Cortex of kidney (tissue), 1 donor: ENCODE measurements around the gene WASHC4.
"Not testable (repeated sequence)": the region's sequence is repeated elsewhere in the genome, so short reads cannot be mapped to it uniquely, and the experiment has no call there.

Experiments
- DNase-seq: peaks from one replicate; lab custom pipeline; 2025; lab: John Stamatoyannopoulos, UW

Gene WASHC4

DNA sequence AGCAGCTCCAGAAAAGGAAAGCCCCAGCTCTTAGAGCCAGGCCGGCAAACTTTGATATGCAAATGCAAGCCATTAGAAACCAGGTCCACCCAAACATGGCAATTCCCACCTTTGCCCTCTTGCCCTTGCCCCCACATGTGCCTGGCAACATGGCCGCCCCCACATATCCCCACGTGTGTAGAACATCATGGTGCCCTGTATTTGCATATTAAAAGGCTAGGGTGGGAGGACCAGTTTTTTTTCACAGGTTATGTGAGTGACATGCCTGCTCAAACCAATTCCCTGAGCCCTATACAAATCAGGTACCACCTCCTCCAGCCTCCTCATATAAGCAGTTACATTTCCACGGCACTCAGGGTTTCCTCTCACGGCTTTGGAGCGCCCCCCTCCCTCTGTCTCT lies 17.2 kb upstream of the WASHC4 start:
- DNase-seq: no peak

DNA sequence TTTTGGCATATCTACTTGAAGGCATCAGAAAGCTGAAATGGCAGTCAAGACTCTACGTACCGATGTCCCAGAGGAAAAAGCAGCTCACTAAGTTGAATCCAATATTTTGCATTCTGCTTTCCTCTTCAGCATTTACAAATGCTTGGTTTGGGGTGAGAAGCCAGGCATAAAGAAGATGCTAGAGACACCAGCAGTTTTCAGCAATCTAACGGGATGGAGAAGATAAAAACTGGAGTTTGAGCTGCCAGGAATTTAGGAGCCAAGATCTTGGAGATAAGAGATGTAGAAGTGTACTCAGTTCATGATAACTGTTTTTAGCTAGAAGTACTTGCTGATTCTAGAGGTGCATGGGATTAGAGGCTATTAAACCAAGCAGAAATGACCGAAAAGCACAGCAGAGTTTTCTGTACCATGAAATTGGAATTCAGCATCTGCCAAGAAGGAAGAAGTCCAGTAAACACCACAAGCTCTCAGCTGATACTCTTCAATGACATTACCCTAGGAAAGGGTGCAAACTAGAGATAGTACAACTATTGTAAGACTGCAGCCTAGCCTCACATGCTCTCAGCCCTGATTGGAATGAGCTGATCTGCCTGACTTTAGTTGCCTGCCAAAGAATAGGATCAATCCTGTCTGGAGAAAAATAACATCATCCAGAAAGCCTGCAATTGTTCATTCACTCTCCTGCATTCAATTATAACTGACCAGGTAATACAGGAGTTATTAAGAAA lies 15.9 kb upstream of the WASHC4 start:
- no peak for DNase-seq

DNA sequence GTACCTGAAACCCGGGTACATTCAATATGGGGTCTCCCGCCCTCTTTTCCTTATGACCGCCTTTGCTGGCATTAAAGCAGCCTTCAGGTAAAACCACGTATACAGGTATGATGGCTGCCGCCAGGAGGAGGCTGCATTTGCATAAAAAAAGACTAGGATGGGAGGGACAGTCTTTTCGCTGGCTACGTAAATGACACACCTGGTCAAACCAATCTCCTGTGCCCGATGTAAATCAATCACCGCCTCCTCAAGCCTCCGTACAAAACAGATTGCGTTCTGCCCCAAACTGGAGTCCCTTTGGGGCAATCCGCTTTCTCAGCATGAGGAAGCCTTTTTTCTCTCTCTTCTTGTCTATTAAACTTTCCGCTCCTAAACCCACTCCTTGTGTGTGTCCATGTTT lies 15.2 kb upstream of the WASHC4 start:
- no peak for DNase-seq

DNA sequence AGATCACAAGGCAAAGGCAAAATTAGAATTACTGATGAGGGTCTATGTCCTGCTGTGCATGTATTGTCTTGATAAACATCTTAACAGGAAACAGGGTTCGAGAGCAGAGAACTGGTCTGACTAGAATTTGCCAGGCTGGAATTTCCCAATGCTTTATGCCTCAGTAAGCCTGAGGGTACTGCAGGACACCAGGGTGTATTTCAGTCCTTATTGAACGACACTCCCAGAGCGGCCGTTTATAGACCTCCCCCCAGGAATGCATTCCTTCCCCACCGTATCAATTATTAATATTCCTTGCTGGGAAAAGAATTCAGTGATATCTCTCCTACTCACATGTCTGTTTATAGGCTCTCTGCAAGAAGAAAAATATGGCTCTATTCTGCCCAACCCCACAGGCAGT lies 12.2 kb upstream of the WASHC4 start:
- DNase-seq: not testable (repeated sequence)

DNA sequence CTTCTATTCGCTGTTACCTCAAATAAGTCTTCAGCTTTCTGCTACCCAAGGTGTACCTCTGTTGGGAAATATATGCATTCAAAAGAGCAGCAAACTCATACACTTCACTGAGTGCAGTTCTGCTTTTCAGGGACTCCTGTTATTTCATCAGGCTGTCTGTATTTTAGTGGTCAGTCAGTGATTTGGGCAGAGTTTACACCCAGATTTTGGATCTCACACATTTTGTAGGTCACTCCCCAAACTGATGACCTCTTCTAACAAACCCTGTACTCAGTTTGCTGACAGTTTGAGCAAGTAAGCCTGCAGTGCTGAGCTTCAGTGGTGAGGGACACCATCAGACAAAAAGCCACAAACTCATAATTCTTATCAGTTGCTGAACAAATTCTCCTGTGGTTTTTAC lies 8.2 kb upstream of the WASHC4 start:
- no peak for DNase-seq

DNA sequence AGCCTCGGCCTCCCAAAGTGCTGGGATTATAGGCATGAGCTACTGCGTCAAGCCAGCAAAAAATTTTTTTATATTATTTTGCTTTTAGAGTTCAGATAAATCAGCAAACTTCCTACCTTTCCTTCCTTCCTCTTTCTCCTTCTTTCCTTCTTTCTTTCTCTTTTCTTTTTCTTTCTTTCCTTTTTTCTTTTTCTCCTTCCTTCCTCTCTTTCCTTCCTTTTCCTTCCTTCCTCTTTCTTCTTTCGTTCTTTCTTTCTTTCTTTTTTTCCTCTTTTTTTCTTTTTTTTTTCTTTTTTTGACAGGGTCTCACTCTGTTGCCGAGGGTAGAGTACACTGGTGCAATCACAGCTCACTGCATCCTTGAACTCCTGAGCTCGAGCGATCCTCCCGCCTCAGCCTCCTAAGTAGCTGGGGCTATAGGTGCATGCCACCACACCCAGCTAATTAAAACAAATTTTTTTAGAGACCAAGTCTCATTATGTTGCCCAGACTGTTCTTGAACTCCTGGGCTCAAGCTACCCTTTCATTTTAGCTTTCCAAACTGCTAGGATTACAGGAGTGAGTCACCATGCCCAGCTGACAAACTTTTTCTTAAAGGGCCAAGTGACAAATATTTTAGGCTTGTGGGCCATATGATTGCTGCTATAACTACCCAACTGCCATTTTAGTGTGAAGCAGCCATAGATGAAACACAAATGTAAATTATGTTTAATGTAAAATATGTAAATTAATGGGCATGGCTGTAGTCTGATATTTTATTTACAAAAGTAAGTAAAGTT lies 7.1 kb upstream of the WASHC4 start:
- no peak for DNase-seq

DNA sequence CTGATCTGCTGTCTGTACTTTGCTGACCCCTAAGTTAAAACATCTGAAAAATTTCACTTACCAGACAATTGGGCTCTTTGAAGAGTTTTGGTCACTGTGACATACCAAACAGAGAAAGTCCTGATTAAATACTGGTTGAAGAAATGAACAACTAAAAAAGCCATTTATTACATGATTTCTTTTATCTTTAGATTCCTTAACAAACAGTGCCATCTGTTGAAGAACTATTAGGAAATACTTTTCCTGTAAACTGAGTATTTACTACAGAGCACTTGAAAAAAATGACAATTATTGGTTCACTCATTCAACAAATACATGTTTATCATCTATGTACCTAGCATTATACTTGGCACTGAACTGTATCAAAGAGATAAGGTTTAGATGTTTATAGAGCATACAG lies 6.5 kb upstream of the WASHC4 start:
- DNase-seq: no peak

DNA sequence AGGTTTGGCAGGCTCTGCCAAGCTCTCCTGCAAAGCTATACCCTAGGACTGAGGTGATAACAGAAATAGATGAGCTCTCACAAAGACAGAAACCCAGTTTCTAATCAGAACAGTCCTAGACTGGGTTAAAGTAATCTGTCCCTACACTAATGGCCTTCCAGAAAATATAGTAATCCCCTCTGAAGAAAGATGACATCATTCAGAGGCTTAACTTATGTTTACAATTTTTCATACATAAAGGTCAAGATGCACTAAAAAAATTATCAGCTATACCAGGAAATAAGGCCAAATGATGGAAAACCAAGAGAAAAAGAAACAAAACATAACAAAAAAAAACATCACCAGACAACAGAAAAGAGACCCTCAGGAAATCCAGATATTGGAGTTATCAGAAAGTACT lies 4.9 kb upstream of the WASHC4 start:
- no peak for DNase-seq

DNA sequence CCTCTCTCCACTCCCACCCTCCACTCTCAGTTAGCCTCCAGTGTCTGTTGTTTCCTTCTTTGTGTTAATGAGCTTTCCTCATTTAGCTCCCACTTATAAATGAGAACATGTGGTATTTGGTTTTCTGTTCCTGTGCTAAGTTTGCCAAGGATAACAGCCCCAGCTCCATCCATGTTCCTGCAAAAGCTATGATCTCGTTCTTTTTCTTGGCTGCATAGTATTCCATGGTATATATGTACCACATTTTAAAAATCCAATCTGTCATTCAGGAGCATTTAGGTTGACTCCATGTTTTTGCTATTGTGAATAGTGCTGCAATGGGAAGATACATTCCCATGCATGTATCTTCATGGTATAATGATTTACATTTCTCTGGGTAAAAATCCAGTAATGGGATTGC lies 2.8 kb upstream of the WASHC4 start:
- DNase-seq: no peak

DNA sequence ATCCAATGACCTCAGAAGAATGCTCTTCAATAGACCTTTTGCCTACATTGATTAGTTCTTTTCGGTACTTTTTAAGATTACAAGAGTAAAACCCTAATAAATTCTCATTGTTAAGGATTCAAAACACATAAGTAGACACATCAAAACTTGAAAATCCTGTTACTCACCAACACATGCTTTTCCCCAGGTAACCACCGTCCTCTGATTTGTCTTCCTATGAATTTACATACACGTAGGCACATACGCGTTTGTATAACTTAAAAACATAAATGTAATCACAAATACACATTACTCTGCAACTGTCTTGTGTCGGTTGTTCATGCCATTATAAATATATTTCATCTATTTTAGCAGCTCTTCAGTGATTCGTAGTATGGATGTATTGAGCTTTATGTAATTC lies 910 bp upstream of the WASHC4 start:
- DNase-seq: no peak

DNA sequence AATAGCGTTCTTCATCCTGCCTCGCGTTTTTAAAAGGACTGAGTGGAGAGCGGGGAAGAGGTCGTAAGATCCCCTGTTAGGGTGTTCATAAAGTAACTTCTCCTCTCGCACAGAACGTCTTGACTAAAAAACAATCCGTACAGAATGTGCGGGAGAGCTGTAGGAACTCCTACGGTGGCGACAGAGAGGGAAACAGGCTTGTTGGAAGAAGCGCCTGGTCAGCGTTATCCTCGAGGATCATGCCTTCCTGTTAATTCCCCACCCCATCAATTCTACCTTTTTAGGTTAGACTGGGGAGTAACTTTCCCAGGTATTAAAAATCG lies 399 bp upstream of the WASHC4 start:
- DNase-seq: no peak

DNA sequence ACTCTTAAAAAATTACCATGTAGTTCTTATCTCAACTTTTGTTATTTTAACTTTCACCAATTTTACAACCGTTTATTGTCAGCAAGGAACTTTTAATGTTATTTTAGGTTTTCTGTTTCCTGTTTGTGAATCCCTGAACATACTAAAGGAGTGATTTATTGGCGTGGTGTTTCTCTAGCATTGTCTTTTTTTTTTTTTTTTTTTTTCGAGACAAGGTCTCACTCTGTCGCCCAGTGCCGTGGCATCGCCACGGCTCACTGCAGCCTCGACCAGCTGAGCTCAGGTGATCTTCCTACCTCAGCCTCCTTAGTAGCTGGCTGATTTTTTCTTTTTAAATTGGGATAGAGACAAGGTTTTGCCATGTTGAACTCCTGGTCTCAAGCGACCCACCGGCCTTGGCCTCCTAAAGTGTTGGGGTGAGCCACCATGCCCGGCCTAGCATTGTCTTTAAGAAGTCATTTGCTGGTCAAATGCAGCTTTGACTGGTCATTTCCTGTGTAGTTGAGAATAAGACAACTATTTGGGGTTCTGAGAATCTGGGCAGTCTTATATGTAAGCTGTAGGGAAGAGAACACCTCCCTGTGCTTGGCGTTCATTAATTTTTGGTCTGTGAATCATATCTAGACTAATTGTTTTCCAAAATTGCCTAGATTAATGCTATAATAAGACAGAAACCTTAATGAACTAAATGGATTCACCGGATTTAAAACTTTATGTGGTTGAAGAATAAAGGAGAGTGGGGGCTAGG lies 2.1 kb downstream of the WASHC4 start:
- no peak for DNase-seq

DNA sequence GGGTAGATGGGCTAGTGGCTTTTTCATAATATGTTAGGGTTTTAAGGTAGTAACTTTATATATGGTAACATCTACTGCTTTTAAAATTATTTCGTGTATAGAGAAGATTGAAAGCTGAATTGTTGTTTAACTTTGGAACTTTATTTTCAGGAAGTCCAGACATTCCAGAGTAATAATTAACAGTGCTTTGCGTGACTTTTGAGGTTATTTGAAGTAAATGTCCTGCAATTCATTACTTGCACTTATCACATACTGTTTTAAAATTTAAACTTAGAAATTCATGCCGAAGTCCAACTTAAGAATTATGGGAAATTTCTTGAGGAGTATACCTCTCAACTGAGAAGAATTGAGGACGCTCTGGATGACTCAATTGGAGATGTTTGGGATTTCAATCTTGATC lies 3.3 kb downstream of the WASHC4 start:
- no peak for DNase-seq

DNA sequence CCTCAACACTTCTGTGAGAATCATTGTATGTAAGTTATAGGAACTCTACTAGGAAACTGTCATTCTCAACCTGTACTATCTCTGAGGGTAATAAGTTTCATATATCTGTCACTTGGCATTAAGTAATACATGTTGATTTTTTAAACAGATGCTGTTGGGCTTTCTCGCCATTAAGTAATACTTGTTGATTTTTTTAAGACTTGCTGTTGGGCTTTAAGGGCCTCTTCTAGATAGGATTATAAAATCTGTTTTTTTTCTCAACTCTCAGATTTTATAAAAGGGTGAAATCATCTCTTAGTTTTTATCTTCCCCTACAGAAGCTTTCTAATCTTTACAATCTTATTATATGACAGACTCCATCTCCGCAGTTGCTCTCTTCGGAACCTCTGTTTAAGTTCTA lies 5.6 kb downstream of the WASHC4 start:
- no peak for DNase-seq

DNA sequence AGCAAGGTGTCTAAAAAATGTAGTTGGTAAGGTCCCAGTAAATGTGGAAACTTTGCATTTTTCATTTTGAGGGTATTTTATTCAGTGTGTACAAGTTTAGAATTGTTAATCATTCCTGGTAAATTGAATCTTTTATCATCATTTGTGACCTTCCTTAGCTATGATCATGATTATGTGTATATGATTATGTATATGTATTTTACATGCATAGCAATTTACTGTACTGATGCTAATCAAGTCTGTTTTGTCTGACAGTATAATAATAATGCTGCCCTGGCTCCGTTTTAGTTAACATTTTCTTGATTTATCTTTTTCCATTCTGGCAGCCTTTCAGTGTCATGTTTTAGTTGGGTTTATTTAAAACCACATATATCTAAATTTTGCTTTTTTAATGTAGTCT lies 9.4 kb downstream of the WASHC4 start:
- DNase-seq: no peak

DNA sequence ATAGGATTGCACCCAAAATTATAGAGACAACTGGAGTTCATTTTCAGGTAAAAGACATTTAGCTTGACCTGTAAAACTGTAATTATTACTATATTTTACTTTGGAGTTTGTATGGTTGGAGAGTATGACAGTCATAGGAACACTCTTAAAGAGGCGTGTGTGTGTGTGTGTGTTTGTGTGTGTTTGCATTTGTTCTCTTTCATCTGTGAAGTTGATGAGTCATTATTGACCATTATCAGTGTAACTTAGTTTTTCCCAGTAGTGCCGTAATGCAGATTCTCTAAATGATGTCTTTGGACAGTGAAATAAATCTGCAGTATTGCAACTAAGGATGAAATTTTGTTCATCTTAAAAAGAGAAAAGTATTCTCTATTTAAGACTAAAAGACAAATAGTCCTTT lies 13.0 kb downstream of the WASHC4 start:
- DNase-seq: no peak

DNA sequence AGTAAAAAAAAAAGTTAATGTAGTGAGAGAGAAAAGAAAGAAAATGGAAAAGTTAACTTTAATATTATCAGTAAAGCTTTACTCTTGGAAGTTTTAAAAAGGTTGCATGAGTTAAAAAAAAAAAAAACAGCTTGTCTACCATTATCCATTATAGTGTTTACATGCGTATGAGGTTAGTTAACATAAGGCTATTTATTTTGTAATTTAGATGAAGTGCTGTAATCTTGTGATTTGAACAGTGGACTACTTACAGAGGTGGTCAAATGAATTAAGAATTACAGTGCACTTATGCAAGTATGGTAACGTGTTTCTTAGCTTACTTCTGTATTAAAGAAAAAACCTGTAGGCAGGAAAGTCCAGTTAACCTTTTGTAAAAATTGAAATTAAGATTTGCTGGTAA lies 30.7 kb downstream of the WASHC4 start:
- DNase-seq: no peak

DNA sequence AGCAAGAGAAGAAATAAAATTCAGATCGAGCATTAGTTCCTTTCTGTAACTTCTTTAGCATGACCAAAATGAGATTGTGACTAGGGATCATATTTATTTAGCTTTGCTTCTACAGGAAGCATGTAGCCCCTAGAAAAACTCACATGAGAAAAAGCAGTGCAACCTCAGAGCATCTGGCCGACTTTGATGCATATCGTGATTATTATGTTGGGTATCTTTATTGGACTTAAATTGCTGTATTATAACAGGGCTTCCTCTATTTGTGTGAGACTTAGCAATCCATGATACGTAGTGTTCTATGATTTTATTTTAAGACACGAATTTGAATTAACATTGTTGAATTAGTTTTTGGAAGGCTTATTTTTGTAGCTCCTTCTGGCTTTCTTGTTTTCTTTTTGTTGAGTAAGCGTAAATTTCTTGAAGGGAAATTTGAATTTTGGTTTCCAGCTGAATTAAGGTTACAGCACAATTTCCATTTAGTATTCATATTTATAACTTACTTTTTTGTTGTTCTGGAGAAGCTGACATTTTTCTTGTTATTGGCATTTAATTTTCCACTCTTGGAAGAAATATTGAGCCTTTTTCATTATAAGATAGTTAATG lies 33.9 kb downstream of the WASHC4 start:
- DNase-seq: no peak

DNA sequence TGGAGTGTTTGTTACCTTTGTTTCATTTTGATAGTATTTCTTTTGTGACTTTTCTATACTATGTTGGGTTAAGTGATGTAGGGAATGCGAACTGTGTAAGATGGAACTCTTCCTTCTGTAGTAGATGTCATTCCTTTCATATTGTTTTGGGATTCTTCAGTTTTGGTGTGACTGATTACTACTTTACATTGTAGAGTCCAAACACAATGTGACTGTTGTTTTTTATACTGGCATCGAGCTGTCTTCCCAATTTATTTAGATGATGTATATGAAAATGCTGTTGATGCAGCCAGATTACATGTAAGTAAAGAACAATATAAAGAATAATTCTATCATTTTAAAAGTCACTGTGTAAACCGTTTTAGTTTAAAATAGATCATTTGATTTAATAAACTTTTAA lies 34.7 kb downstream of the WASHC4 start:
- DNase-seq: no peak

DNA sequence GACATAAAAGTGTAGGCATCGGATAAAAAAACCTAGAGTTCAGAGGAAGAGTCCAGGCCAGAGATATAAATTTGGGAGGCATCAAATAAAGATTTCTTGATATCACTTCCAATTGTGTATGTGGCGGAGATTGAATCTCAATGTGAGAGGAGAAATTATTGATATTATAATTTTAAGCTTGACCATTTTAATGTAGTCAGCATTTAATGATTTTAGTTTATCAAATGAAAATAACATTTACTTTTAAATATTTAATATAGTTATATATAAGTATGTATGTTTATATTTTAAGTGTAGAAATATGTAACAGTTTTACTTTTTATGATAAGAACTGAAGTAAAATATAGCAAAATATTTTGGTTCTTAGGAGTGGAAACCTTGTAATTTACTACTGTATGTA lies 48.7 kb downstream of the WASHC4 start:
- DNase-seq: no peak

DNA sequence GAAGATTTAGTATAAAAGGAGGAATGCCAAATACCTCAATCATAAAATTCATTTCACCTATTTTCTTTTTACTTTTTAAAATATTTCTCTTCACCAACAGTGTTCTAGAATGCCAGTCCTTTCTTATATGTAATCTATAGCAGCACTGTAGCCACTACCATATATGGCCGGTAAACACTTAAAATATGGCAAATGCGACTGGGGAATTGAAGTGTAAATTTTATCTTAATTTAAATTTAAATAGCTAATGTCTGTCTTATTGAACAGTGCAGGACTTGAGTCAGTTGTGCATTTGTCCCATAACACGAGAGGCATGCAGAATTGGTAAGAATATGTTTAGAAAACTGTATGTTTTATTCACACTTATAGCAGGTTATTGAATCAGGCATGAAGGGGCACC lies 50.1 kb downstream of the WASHC4 start:
- no peak for DNase-seq

DNA sequence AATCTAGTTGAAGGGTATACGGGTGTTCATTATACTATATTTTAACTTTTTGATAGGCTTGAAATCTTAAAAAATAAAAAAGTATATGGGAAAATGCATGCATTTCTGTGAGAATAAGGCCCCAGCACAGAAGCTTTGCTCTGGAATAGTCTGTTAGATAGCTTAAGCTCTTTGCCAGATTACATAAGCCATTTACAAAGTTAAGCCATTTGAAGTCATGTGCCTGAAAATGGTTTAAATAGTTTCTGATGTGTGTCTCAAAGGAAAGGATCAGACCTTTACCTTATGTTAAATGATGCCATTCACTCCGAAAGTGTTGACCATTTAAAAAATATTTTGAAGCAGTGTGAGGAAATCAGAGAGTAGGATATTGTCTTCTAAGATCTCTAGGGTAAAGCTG lies 51.3 kb downstream of the WASHC4 start:
- no peak for DNase-seq

DNA sequence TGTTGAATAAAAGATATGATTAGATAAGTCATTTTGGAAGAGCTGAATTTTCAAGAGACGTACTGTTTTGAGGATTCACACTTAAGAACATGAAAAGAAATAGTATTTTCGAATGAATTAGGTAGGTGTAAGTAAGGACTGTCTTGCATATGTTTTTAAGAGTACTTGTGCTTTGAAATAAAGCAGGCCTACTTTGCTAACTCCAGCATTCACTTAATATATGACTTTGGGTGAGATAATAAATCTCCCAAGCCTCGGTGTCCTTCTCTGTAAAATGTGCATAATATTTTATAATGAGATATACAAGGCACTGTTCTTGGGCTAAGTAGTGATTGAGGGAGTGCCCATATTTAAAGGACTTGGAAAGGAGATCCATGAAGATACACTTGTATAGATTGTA lies 54.6 kb downstream of the WASHC4 start:
- DNase-seq: no peak
